Mesenchymal stem cell (in vitro differentiated cells and primary cell): ENCODE results near the gene OTULIN.

Source experiments
- DNase-seq: peaks from one replicate; pipeline ENCODE4 v3.0.0-alpha.2; 2013
- H2AFZ ChIP-seq: one replicate; pipeline ENCODE4 v1.6.1; 2013; ENCODE audit warnings: low read depth, mild to moderate bottlenecking, control low read depth, inconsistent platforms, low read length, moderate library complexity
- H2AK5ac ChIP-seq: 2 replicates; pipeline ENCODE4 v1.6.1; 2013; ENCODE audit warnings: low read length, moderate library complexity, mild to moderate bottlenecking, inconsistent platforms; ENCODE audit not compliant: severe bottlenecking
- H2BK120ac ChIP-seq: one replicate; pipeline ENCODE4 v1.6.1; 2013; ENCODE audit warnings: low read depth, mild to moderate bottlenecking, inconsistent platforms, low read length, moderate library complexity
- H2BK12ac ChIP-seq, 2 experiments: one replicate each; pipeline ENCODE4 v1.6.1; 2013; ENCODE audit warnings: inconsistent platforms in 2 of 2, low read length in 2 of 2, mild to moderate bottlenecking in 2 of 2, moderate library complexity in 2 of 2, control low read depth in 1 of 2
- H2BK15ac ChIP-seq: one replicate; pipeline ENCODE4 v1.6.1; 2013; ENCODE audit warnings: mild to moderate bottlenecking, low read depth, inconsistent platforms; ENCODE audit not compliant: poor library complexity, severe bottlenecking
- H2BK5ac ChIP-seq: 2 replicates; pipeline ENCODE4 v1.6.1; 2013; ENCODE audit warnings: low read depth, mild to moderate bottlenecking, low read length, control low read depth, inconsistent platforms; ENCODE audit not compliant: poor library complexity, severe bottlenecking
- H3K14ac ChIP-seq, 2 experiments: one replicate each; pipeline ENCODE4 v1.6.1; 2013; ENCODE audit warnings: inconsistent platforms in 2 of 2, low read length in 2 of 2, control low read depth in 1 of 2, mild to moderate bottlenecking in 1 of 2, moderate library complexity in 1 of 2
- H3K18ac ChIP-seq, 2 experiments: one replicate each; pipeline ENCODE4 v1.6.1; 2013; ENCODE audit warnings: inconsistent platforms in 2 of 2, low read length in 2 of 2, control low read depth in 1 of 2, low read depth in 1 of 2, mild to moderate bottlenecking in 1 of 2
- H3K23ac ChIP-seq, 2 experiments: one replicate each; pipeline ENCODE4 v1.6.1; 2013; ENCODE audit warnings: inconsistent platforms in 2 of 2, low read length in 2 of 2, mild to moderate bottlenecking in 2 of 2, moderate library complexity in 2 of 2, control low read depth in 1 of 2
- H3K27ac ChIP-seq: 2 replicates; pipeline ENCODE4 v1.5.1; 2013; ENCODE audit warnings: mild to moderate bottlenecking, moderate library complexity, low read length, control low read depth, inconsistent platforms; ENCODE audit not compliant: poor library complexity, severe bottlenecking
- H3K27me3 ChIP-seq, 2 experiments: 2 replicates each; pipeline versions ENCODE4 v1.6.1 to v1.7.0; 2013; ENCODE audit warnings: low read length in 2 of 2, mild to moderate bottlenecking in 2 of 2, moderate library complexity in 2 of 2, control low read depth in 1 of 2, inconsistent platforms in 1 of 2; ENCODE audit not compliant: control insufficient read depth in 1 of 2, insufficient read depth in 1 of 2
- H3K36me3 ChIP-seq, 2 experiments: 2 replicates each; pipeline versions ENCODE4 v1.6.1 to v1.7.0; 2013; ENCODE audit warnings: low read length in 2 of 2, control low read depth in 1 of 2, inconsistent platforms in 1 of 2, low read depth in 1 of 2, mild to moderate bottlenecking in 1 of 2; ENCODE audit not compliant: insufficient read depth in 2 of 2, control insufficient read depth in 1 of 2
- H3K4ac ChIP-seq, 2 experiments: one replicate each; pipeline ENCODE4 v1.6.1; 2013; ENCODE audit warnings: inconsistent platforms in 2 of 2, low read length in 2 of 2, mild to moderate bottlenecking in 2 of 2, moderate library complexity in 2 of 2, control low read depth in 1 of 2, low read depth in 1 of 2
- H3K4me1 ChIP-seq: 2 replicates; pipeline ENCODE4 v1.6.1; 2013; ENCODE audit warnings: low read depth, low read length, control low read depth; ENCODE audit not compliant: control insufficient read depth, insufficient read depth
- H3K4me2 ChIP-seq: 2 replicates; pipeline ENCODE4 v1.6.1; 2013; ENCODE audit warnings: low read length, mild to moderate bottlenecking, inconsistent platforms; ENCODE audit not compliant: poor library complexity, severe bottlenecking
- H3K4me3 ChIP-seq, 2 experiments: 2 replicates each; pipeline versions ENCODE4 v1.5.1 to v1.7.0; 2013; ENCODE audit warnings: low read length in 2 of 2, mild to moderate bottlenecking in 2 of 2, control low read depth in 1 of 2, low read depth in 1 of 2; ENCODE audit not compliant: insufficient read depth in 1 of 2
- H3K79me1 ChIP-seq: replicated peaks from 2 replicates; pipeline ENCODE4 v1.6.1; 2013; ENCODE audit warnings: mild to moderate bottlenecking, control low read depth, low read length, inconsistent platforms; ENCODE audit not compliant: poor library complexity, severe bottlenecking
- H3K9ac ChIP-seq: 2 replicates; pipeline ENCODE4 v1.7.0; 2013; ENCODE audit warnings: mild to moderate bottlenecking, low read length, moderate library complexity
- H3K9me3 ChIP-seq: 2 replicates; pipeline ENCODE4 v1.7.0; 2013; ENCODE audit warnings: mild to moderate bottlenecking, low read length; ENCODE audit not compliant: control insufficient read depth
- H4K8ac ChIP-seq: one replicate; pipeline ENCODE4 v1.6.1; 2013; ENCODE audit warnings: inconsistent platforms, mild to moderate bottlenecking, low read length, moderate library complexity
- H4K91ac ChIP-seq: one replicate; pipeline ENCODE4 v1.6.1; 2013; ENCODE audit warnings: mild to moderate bottlenecking, low read length, inconsistent platforms
- WGBS: methylation state at CpG from one replicate; pipeline ENCODE4 v1.1.7; 2013; ENCODE audit warnings: mixed read lengths; 5-methylcytosine and 5-hydroxymethylcytosine counted together

Gene OTULIN

DNA sequence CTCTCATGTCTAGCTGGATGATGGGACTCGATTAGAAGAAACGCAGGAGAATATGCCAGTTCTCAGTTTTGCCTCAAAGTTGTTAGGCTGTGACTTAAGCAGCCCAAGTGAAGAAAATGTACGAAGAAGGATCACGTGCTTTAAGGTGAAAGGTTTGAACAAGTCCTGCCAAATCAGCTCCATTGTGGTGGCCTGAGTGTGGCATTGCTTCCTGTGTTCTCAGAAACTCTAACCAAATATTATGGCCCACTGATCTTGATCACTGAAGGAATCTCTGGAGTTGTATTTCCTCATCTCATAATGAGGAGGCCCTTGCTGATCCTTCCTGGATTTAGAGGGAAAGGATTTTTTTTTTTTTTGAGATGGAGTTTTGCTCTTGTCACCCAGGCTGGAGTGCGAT lies 44.0 kb downstream of the OTULIN start:
- Histone ChIP-seq H3K23ac (no peak overlapping the region), H3K4me2 (no peak overlapping the region), H3K9ac (no peak overlapping the region), H3K36me3 (peaks cover 43 to 84% of the 10 kb centered on the region in 2 experiments), H3K14ac (no peak overlapping the region), H3K79me1 (peaks cover 16% of the 10 kb centered on the region), H2BK5ac (no peak overlapping the region), H3K27me3 (no peaks in the 10 kb centered on the region), H4K8ac (no peak overlapping the region), H2BK15ac (no peak overlapping the region), H3K4me3 (no peak overlapping the region), H2AFZ (no peak overlapping the region), H2BK12ac (no peak overlapping the region), H3K18ac (no peak overlapping the region), H3K9me3 (no peaks in the 10 kb centered on the region), H3K4me1 (no peaks in the 10 kb centered on the region), H4K91ac (no peak overlapping the region), H2BK120ac (no peak overlapping the region), H3K4ac (no peak overlapping the region), H3K27ac (no peak overlapping the region), H2AK5ac (no peak overlapping the region)
- 96% methylated on average over 4 of the region's 5 CpGs for WGBS
- DNase-seq, result no peak

DNA sequence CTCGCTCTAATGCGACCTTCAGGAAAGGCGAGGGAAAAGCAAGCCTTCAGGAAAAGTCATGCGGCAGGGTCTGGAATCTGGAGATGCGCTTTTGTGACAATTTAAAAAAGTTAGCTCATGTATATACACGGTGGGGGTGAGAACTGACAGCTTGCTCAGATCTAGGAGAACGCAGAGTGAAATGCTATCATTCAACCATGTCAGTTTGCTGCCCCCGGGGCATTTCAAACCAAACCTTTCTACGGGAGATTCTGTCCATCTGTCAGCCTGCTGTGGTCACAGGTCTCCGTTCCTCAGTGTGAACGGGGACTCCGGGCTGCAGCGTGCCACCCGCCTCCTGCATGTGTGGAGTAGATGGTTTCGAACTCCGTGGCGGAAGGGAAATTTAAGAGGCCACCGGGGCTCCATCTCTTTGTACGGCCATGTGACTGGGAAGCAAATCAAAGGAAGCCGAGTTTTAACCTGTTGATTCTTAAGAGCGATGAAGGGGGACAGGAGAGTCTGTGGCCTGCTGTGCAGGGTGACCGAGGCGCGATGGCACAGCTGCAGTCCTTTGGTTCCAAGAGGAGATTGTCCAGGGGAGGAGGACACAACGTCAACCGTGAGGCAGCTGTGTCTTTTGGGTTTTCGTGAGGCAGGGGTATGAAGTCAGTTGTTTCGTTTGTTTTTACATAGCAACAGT lies 45.9 kb downstream of the OTULIN start:
- Histone ChIP-seq H3K36me3 (peaks cover 54 to 90% of the 10 kb centered on the region in 2 experiments), H3K9ac (no peak overlapping the region), H3K27me3 (no peaks in the 10 kb centered on the region), H3K9me3 (no peaks in the 10 kb centered on the region), H2BK15ac (no peak overlapping the region), H3K23ac (no peak overlapping the region), H3K18ac (no peak overlapping the region), H4K91ac (no peak overlapping the region), H3K4me2 (no peak overlapping the region), H2BK5ac (no peak overlapping the region), H2AK5ac (no peak overlapping the region), H3K79me1 (peaks cover 13% of the 10 kb centered on the region), H4K8ac (no peak overlapping the region), H2AFZ (no peak overlapping the region), H3K27ac (no peak overlapping the region), H2BK12ac (no peak overlapping the region), H3K4me1 (peaks cover 5% of the 10 kb centered on the region), H3K4me3 (no peak overlapping the region), H3K14ac (no peak overlapping the region), H2BK120ac (no peak overlapping the region), H3K4ac (no peak overlapping the region)
- WGBS, result 95% methylated on average over 28 of the region's 28 CpGs
- DNase-seq, result no peak

DNA sequence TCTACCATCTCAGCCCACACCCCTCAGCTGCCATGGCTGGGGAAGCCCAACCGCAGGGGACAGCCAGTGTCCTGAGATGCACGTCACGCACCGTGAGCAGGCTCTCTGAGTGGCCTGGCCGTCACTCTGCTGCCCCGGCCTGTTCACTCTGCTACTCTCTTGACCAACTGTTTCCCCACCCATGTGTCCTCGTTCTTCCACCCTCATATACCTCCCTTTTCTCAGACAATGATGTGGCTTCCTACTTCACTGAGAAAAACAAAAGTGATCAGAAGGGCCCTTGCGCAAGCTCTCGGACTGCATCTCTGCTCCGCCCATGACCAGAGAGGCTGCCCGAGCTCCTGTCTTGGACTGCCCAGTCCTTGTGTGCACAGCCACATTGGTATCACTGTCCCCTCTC lies 47.6 kb downstream of the OTULIN start:
- peak overlapping the region in 1 of 2 experiments; percentile 26 for H3K14ac ChIP-seq
- no peak overlapping the region for H2AK5ac ChIP-seq
- H3K23ac ChIP-seq, result no peak overlapping the region
- H2BK15ac ChIP-seq, result no peak overlapping the region
- no peaks in the 10 kb centered on the region for H3K9me3 ChIP-seq
- H3K36me3 ChIP-seq, result peaks cover 58 to 94% of the 10 kb centered on the region in 2 experiments
- no peak overlapping the region for H3K4ac ChIP-seq
- H3K4me3 ChIP-seq, result no peak overlapping the region
- H3K79me1 ChIP-seq, result peaks cover 10% of the 10 kb centered on the region
- peak overlapping the region; percentile 27 for H4K91ac ChIP-seq
- no peak overlapping the region for H2BK12ac ChIP-seq
- no peak overlapping the region for H3K4me2 ChIP-seq
- no peaks in the 10 kb centered on the region for H3K27me3 ChIP-seq
- H4K8ac ChIP-seq, result no peak overlapping the region
- H2AFZ ChIP-seq, result no peak overlapping the region
- 97% methylated on average over 11 of the region's 11 CpGs for WGBS
- no peak overlapping the region for H3K18ac ChIP-seq
- H3K9ac ChIP-seq, result no peak overlapping the region
- no peak overlapping the region for H2BK120ac ChIP-seq
- DNase-seq, result no peak
- no peak overlapping the region for H3K27ac ChIP-seq
- no peak overlapping the region for H2BK5ac ChIP-seq
- H3K4me1 ChIP-seq, result peaks cover 5% of the 10 kb centered on the region

DNA sequence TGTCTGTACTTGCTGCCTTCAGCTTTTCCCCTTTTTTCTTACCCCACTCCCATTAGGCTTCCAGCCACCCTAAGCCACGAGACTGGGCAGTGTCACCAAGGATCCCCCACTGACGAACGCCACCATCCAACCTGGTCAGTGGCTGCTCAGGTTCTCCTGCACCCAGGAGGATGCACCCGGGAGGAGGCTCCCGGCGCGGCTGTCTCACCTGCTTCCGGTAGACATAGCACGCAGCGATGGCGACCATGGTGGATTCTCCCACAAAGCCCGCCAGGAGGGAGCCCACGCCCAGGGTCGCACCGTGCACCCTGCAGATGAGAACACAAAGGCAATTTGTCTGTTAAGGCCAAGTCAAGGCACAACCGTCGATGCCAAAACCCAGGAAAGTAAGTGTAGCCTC lies 48.1 kb downstream of the OTULIN start:
- over 99% methylated on average over 17 of the region's 17 CpGs for WGBS

More for the DNA sequence above, 48.1 kb downstream of the OTULIN start:
- Histone ChIP-seq H3K79me1 (peaks cover 12% of the 10 kb centered on the region), H2BK15ac (no peak overlapping the region), H3K14ac (no peak overlapping the region), H4K8ac (no peak overlapping the region), H3K23ac (no peak overlapping the region), H2BK5ac (no peak overlapping the region), H2AK5ac (no peak overlapping the region), H2AFZ (no peak overlapping the region), H3K4me3 (no peak overlapping the region), H2BK120ac (no peak overlapping the region), H3K27ac (no peak overlapping the region), H3K36me3 (peaks cover 58 to 94% of the 10 kb centered on the region in 2 experiments), H3K9ac (no peak overlapping the region), H3K9me3 (no peaks in the 10 kb centered on the region), H3K4me1 (peaks cover 5% of the 10 kb centered on the region), H3K27me3 (no peaks in the 10 kb centered on the region), H4K91ac (no peak overlapping the region), H3K4ac (no peak overlapping the region), H3K4me2 (no peak overlapping the region), H3K18ac (no peak overlapping the region), H2BK12ac (no peak overlapping the region)
- no peak for DNase-seq
